ENCODE data around the gene CCDC91. TPM values are rescaled to one million over a fixed set of nuclear protein-coding genes. Genes with fewer than 3 reads are reported as not detected.
"Not testable (repeated sequence)": the region's sequence is repeated elsewhere in the genome, so short reads cannot be mapped to it uniquely, and the experiment has no call there.

The CCDC91 gene
- polyA plus RNA-seq, 3 donors, result 6.3 to 18.1 (median 15.6) TPM

DNA sequence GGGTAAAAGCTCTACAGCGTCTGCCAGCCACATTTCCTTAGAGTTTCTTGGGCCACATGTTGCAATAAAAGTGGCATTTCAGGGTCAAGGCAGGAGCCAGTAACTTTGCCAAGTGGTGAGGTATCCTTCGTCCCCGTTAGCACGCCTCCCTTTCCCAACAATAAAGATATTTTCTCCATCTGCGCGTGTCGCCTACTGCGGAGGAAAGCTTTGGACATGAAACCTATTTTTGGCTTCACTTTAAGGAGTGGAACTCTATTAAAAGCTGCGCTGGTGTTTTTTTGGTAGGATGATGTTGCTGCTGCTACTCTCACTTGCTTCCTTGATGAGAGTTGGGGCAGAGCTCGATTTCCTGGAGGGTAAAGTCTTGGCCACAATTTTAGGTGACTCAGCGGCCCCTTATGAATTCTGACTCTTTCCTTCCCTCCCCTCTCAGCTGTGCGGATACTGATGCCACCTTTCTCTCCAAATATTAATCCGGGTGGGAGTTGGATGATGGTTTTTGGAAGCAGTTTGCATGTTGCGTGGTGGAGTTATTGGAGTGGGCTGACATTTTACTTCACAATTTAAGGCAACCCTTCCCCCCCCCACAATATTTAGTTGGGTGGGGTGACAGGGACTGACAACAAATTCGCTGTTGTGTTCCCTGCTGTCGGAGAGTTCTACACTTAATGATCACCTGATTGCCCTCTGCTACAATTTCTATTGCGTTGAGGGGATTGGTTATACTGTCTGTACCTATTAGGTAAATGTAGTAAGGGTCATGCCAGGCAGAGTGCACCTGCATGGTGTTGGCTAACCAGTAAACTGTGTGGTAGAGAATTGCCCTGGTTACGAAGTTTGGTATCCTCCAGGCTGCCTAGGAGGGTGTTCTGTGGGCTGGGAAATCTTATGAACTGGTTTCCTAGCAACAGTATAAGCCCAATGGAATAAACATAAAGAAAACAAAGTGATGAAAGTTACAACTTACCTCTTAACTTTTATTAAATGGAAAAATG is 1.1 kb downstream of the CCDC91 start:
- Histone ChIP-seq H2AFZ (ENCODE audit: insufficient read depth, low read depth, low read length, poor library complexity, severe bottlenecking) (peak overlapping the region; percentile 85), H3K27me3 (ENCODE audit: control insufficient read depth in 2 of 2, insufficient read depth in 2 of 2, low read length in 2 of 2) (no peaks in the 10 kb centered on the region), H4K20me1 (ENCODE audit: insufficient read depth, low read length) (peaks cover 3% of the 10 kb centered on the region), H3K79me2 (ENCODE audit: insufficient read depth, low read length) (peaks cover 42% of the 10 kb centered on the region), H3K36me3 (replicated peaks in 1 of 2; ENCODE audit: control insufficient read depth in 1 of 2, insufficient read depth in 2 of 2, low read length in 2 of 2) (peaks cover 0 to 9% of the 10 kb centered on the region in 2 donors), H3K4me1 (ENCODE audit: control insufficient read depth in 1 of 2, insufficient read depth in 2 of 2, low read length in 2 of 2) (peaks cover 15 to 20% of the 10 kb centered on the region in 2 donors), H3K9me3 (replicated peaks in 1 of 2; ENCODE audit: control insufficient read depth in 1 of 2, insufficient read depth in 1 of 2, low read length in 2 of 2) (peaks cover 0 to 7% of the 10 kb centered on the region in 2 donors), H3K4me2 (replicated peaks; ENCODE audit: extremely low read depth, low read length, poor library complexity, severe bottlenecking) (peak overlapping the region; percentile 83), H3K4me3 (replicated peaks in 1 of 3; ENCODE audit: low read depth in 2 of 3, low read length in 3 of 3) (peak overlapping the region; percentile 70 to 89 (median 85)), H3K9ac (ENCODE audit: insufficient read depth, low read length, poor library complexity, severe bottlenecking) (peak overlapping the region; percentile 94), H3K27ac (ENCODE audit: low read depth in 1 of 2, low read length in 2 of 2) (peak overlapping the region; percentile 89 to 92)
- Mint-ChIP-seq H3K36me3 (peaks cover 9 to 16% of the 10 kb centered on the region in 2 donors), H3K4me3 (peak overlapping the region; percentile 92 to 96), H3K27me3 (ENCODE audit: low read depth in 3 of 3) (no peaks in the 10 kb centered on the region), H3K4me1 (peaks cover 16% of the 10 kb centered on the region), H3K27ac (peak overlapping the region; percentile 92 to 99 (median 96)), H3K9me3 (peaks cover 3 to 20% (median 9%) of the 10 kb centered on the region in 7 donors)
- peak; percentile 8 to 34 (median 17) for DNase-seq
- WGBS (ENCODE audit: insufficient coverage), result 50% methylated on average over 2 of the region's 18 CpGs
- no peak for TF ChIP-seq CTCF (IDR thresholded peaks at IDR 0.05)
- intact Hi-C loops (cut with micrococcal nuclease), result no loop called here

GRCh38 chr12:28192125-28192524 is 1.9 kb downstream of the CCDC91 start:
- Mint-ChIP-seq H3K4me3 (no peak overlapping the region), H3K4me1 (peaks cover 16% of the 10 kb centered on the region), H3K27me3 (ENCODE audit: low read depth in 3 of 3) (no peaks in the 10 kb centered on the region), H3K36me3 (peaks cover 9 to 16% of the 10 kb centered on the region in 2 donors), H3K27ac (peak overlapping the region in 3 of 7 donors; percentile 41 to 68 (median 47)), H3K9me3 (peaks cover 3 to 17% (median 9%) of the 10 kb centered on the region in 7 donors)
- Histone ChIP-seq H3K79me2 (ENCODE audit: insufficient read depth, low read length) (peaks cover 44% of the 10 kb centered on the region), H2AFZ (ENCODE audit: insufficient read depth, low read depth, low read length, poor library complexity, severe bottlenecking) (no peak overlapping the region), H3K9ac (ENCODE audit: insufficient read depth, low read length, poor library complexity, severe bottlenecking) (no peak overlapping the region), H3K27ac (ENCODE audit: low read depth in 1 of 2, low read length in 2 of 2) (no peak overlapping the region), H3K27me3 (ENCODE audit: control insufficient read depth in 2 of 2, insufficient read depth in 2 of 2, low read length in 2 of 2) (no peaks in the 10 kb centered on the region), H3K36me3 (replicated peaks in 1 of 2; ENCODE audit: control insufficient read depth in 1 of 2, insufficient read depth in 2 of 2, low read length in 2 of 2) (peaks cover 0 to 9% of the 10 kb centered on the region in 2 donors), H3K9me3 (replicated peaks in 1 of 2; ENCODE audit: control insufficient read depth in 1 of 2, insufficient read depth in 1 of 2, low read length in 2 of 2) (peaks cover 0 to 7% of the 10 kb centered on the region in 2 donors), H3K4me2 (replicated peaks; ENCODE audit: extremely low read depth, low read length, poor library complexity, severe bottlenecking) (no peak overlapping the region), H3K4me1 (ENCODE audit: control insufficient read depth in 1 of 2, insufficient read depth in 2 of 2, low read length in 2 of 2) (peaks cover 15 to 20% of the 10 kb centered on the region in 2 donors), H4K20me1 (ENCODE audit: insufficient read depth, low read length) (peaks cover 3% of the 10 kb centered on the region), H3K4me3 (replicated peaks in 1 of 3; ENCODE audit: low read depth in 2 of 3, low read length in 3 of 3) (no peak overlapping the region)
- TF ChIP-seq CTCF (IDR thresholded peaks at IDR 0.05), result no peak
- no peak for DNase-seq
- intact Hi-C loops (cut with micrococcal nuclease), result no loop called here
- WGBS (ENCODE audit: insufficient coverage), result no CpG with 5 or more reads among the region's 2 CpGs

DNA sequence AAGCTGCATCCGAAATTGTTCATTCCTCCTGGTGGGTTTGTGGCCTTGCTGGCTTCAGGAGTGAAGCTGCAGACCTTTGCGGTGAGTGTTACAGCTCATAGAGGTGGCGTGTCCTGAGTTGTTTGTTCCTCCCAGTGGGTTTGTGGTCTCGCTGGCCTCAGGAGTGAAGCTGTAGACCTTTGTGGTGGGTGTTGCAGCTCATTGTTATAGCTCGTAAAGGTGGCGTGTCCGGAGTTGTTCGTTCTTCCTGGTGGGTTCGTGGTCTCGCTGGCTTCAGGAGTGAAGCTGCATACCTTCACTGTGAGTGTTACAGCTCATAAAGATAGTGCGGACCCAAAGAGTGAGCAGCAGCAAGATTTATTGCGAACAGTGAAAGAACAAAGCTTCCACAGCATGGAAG is 4.4 kb downstream of the CCDC91 start:
- H3K27ac ChIP-seq (ENCODE audit: low read depth in 1 of 2, low read length in 2 of 2); H3K27ac Mint-ChIP-seq; intact Hi-C loops (cut with micrococcal nuclease); H3K4me3 Mint-ChIP-seq; DNase-seq; H3K36me3 ChIP-seq (replicated peaks in 1 of 2; ENCODE audit: control insufficient read depth in 1 of 2, insufficient read depth in 2 of 2, low read length in 2 of 2); H3K27me3 Mint-ChIP-seq (ENCODE audit: low read depth in 3 of 3); H3K27me3 ChIP-seq (ENCODE audit: control insufficient read depth in 2 of 2, insufficient read depth in 2 of 2, low read length in 2 of 2); H3K4me2 ChIP-seq (replicated peaks; ENCODE audit: extremely low read depth, low read length, poor library complexity, severe bottlenecking); H4K20me1 ChIP-seq (ENCODE audit: insufficient read depth, low read length); H2AFZ ChIP-seq (ENCODE audit: insufficient read depth, low read depth, low read length, poor library complexity, severe bottlenecking); H3K9ac ChIP-seq (ENCODE audit: insufficient read depth, low read length, poor library complexity, severe bottlenecking); H3K4me3 ChIP-seq (replicated peaks in 1 of 3; ENCODE audit: low read depth in 2 of 3, low read length in 3 of 3): not testable (repeated sequence)
- WGBS (ENCODE audit: insufficient coverage), result 99% methylated on average over 12 of the region's 12 CpGs
- H3K4me1 ChIP-seq (ENCODE audit: control insufficient read depth in 1 of 2, insufficient read depth in 2 of 2, low read length in 2 of 2), result peaks cover 15 to 20% of the 10 kb centered on the region in 2 donors
- peaks cover 0 to 11% of the 10 kb centered on the region in 2 donors for H3K9me3 ChIP-seq (replicated peaks in 1 of 2; ENCODE audit: control insufficient read depth in 1 of 2, insufficient read depth in 1 of 2, low read length in 2 of 2)
- Mint-ChIP-seq H3K9me3 (peaks cover 3 to 18% (median 10%) of the 10 kb centered on the region in 7 donors), H3K4me1 (peaks cover 16% of the 10 kb centered on the region), H3K36me3 (peaks cover 9 to 17% of the 10 kb centered on the region in 2 donors)
- H3K79me2 ChIP-seq (ENCODE audit: insufficient read depth, low read length), result peaks cover 46% of the 10 kb centered on the region

Measured in CD14-positive monocyte (primary cell).